NCI-H1436 treated with DMSO at 0.1 percent for 48 hours (cell line): ENCODE measurements around the gene POF1B.

Experiments used
- DNase-seq: peaks from one replicate; lab custom pipeline; 2025; lab: John Stamatoyannopoulos, UW

POF1B gene

DNA sequence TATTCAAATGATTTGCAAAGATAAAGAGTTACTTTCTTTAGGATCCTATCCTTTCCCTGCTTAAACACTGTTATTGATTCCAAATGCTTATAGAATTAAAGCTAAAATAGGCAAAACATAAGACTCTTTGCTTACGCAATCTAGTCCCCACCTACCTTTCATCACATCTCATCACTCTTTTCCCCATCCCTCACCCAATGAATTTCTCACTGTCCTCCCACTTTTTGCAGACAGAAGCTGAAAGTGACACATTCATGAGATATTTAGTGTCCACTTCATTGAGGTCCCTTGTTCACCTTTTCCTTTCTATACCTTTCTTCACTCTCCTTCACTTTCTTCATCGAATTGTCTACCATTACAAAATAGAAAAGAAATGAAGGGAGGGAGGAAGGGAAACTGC lies 136.3 kb downstream of the POF1B start:
- no peak for DNase-seq
